ENCODE results near the gene PAF1.
A peak's percentile ranks its signal among the peaks of the same experiment; 100 is the strongest.

Gene PAF1

DNA sequence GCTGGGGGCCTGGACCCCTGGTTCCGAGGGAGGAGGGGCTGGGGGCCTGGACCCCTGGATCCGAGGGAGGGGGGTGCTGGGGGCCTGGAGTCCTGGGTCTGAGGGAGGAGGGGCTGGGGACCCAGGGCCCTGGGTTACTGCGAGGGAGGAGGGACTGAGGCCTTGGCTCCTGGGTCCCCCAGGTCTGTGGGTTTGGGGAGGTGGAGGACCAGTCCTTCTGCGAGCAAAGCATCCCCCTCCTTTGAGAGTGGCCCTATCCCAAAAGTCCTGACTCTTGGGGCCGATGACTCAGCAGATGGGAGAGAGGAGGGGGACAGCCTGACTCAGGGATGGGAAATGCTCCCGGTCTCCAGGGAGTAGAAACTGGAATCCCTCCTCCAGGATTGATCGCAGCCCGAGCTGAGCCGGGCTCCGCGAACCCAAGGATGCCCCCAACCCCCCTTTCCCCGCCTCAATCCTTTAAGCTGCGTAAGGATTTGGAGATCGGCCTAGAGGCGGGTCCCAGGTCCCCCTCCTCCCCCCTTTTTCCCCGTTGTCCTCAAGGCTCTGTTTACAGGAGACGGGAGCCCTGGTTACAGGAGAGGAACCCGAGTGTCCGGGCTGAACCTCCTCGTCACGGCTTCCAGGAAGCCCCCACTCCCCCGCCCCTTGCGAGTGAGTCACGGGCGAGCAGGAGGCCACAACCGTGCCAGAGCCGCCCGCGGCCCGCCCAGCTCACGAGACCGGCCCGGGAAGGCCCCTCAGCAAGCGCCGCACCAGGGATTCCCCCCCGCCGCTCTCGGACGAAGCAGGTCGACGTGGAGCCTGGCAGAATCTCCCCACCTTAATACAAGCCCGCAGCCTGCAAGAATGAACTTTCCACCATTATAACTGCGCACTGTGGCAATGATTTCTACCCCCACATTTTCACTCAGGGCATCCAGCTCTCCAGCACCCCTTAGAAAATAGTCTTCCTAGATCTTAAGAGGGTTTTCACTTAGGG, 12.7 kb upstream of the PAF1 start:
- Histone ChIP-seq H3K4me1 (ENCODE audit: control insufficient read depth, insufficient read depth, low read length, poor library complexity, severe bottlenecking) (peaks cover 48% of the 10 kb centered on the region), H3K36me3 (ENCODE audit: control insufficient read depth, insufficient read depth, low read length) (peaks cover 19% of the 10 kb centered on the region), H3K27ac (ENCODE audit: low read depth, low read length, severe bottlenecking) (peak overlapping the region; percentile 100), H3K4me3 (ENCODE audit: extremely low read depth, insufficient read depth, low read length, poor library complexity, severe bottlenecking) (peak overlapping the region; percentile 39), H3K9me3 (ENCODE audit: control insufficient read depth, low read length) (no peaks in the 10 kb centered on the region)
- 0 to 1% methylated on average over 21 to 39 of the region's 43 CpGs for WGBS, 2 experiments (ENCODE audit: insufficient coverage in 2 of 2)

GRCh38 chr19:39402346-39403300, 11.7 kb upstream of the PAF1 start:
- no peaks in the 10 kb centered on the region for H3K9me3 ChIP-seq (ENCODE audit: control insufficient read depth, low read length)
- H3K4me3 ChIP-seq (ENCODE audit: extremely low read depth, insufficient read depth, low read length, poor library complexity, severe bottlenecking) = peak overlapping the region; percentile 39
- H3K36me3 ChIP-seq (ENCODE audit: control insufficient read depth, insufficient read depth, low read length) = peaks cover 9% of the 10 kb centered on the region
- peaks cover 49% of the 10 kb centered on the region for H3K4me1 ChIP-seq (ENCODE audit: control insufficient read depth, insufficient read depth, low read length, poor library complexity, severe bottlenecking)
- H3K27ac ChIP-seq (ENCODE audit: low read depth, low read length, severe bottlenecking) = peak overlapping the region; percentile 100
- 6 to 13% methylated on average over 35 to 45 of the region's 59 CpGs for WGBS, 2 experiments (ENCODE audit: insufficient coverage in 2 of 2)

DNA sequence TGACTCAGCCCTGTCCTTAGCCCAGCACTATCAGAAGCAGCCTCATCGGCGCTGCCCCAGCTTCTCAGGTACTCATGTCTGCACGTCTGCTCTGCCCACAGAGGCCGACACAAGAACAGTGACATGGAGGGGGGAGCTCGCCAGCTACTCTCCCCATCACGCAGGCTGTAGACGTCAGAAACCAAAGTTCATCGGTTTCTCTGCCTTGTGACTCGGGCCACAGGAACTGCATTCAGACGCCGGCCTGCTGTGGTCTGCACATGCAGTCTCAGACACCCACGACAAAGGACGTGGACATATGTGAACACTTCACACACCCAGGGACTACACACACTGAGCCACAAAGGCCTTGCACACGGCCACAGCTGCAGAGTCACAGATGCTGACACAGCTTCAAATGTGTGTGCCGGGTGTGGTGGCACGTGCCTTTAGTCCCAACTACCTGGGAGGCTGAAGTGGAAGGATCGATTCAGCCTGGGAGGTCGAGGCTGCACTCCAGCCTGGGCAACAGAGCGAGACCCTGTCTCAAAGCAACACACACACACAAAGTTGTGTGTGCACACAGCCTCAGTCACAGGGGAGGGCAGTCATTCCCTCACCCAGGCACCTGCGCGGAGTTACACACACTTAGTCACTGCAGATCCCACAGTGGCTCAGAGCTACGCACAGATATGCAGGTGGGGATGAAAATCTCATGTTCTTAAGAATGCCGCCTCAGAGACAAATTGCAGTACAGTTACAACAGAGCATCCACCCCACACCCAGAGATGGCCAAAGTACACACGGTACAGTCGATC, 10.8 kb upstream of the PAF1 start:
- peaks cover 9% of the 10 kb centered on the region for H3K36me3 ChIP-seq (ENCODE audit: control insufficient read depth, insufficient read depth, low read length)
- H3K4me3 ChIP-seq (ENCODE audit: extremely low read depth, insufficient read depth, low read length, poor library complexity, severe bottlenecking) = peak overlapping the region; percentile 39
- H3K27ac ChIP-seq (ENCODE audit: low read depth, low read length, severe bottlenecking) = peak overlapping the region; percentile 100
- H3K9me3 ChIP-seq (ENCODE audit: control insufficient read depth, low read length) = no peaks in the 10 kb centered on the region
- WGBS, 2 experiments (ENCODE audit: insufficient coverage in 2 of 2) = 80 to 85% methylated on average over 13 to 17 of the region's 25 CpGs
- H3K4me1 ChIP-seq (ENCODE audit: control insufficient read depth, insufficient read depth, low read length, poor library complexity, severe bottlenecking) = peaks cover 49% of the 10 kb centered on the region

GRCh38 chr19:39401070-39401548, 10.2 kb upstream of the PAF1 start:
- Histone ChIP-seq H3K4me3 (ENCODE audit: extremely low read depth, insufficient read depth, low read length, poor library complexity, severe bottlenecking) (no peak overlapping the region), H3K9me3 (ENCODE audit: control insufficient read depth, low read length) (no peaks in the 10 kb centered on the region), H3K27ac (ENCODE audit: low read depth, low read length, severe bottlenecking) (peak overlapping the region; percentile 100), H3K4me1 (ENCODE audit: control insufficient read depth, insufficient read depth, low read length, poor library complexity, severe bottlenecking) (peaks cover 49% of the 10 kb centered on the region), H3K36me3 (ENCODE audit: control insufficient read depth, insufficient read depth, low read length) (peaks cover 9% of the 10 kb centered on the region)
- 90 to 97% methylated on average over 4 of the region's 4 CpGs for WGBS, 2 experiments (ENCODE audit: insufficient coverage in 2 of 2)

DNA sequence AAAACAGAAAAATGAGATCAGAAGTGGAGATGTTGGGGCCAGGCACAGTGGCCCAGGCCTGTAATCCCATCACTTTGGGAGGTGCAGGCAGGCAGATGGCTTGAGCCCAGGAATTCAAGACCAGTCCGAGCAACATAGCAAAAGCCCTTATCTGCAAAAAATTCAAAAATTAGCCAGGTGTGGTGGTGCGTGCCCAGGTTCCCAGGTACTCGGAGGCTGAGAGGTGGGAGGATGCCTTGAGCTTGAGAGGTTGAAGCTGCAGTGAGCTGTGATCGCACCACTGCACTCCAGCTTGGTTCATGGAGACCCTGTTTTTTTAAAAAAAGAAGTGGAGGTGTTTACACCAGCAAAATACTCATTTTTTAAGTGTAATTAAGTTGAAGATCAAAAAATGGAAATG, 9.2 kb upstream of the PAF1 start:
- no peak overlapping the region for H3K27ac ChIP-seq (ENCODE audit: low read depth, low read length, severe bottlenecking)
- H3K4me1 ChIP-seq (ENCODE audit: control insufficient read depth, insufficient read depth, low read length, poor library complexity, severe bottlenecking) = peaks cover 40% of the 10 kb centered on the region
- no peaks in the 10 kb centered on the region for H3K9me3 ChIP-seq (ENCODE audit: control insufficient read depth, low read length)
- H3K36me3 ChIP-seq (ENCODE audit: control insufficient read depth, insufficient read depth, low read length) = peaks cover 17% of the 10 kb centered on the region
- WGBS, 2 experiments (ENCODE audit: insufficient coverage in 2 of 2) = 95 to 97% methylated on average over 3 of the region's 4 CpGs
- no peak overlapping the region for H3K4me3 ChIP-seq (ENCODE audit: extremely low read depth, insufficient read depth, low read length, poor library complexity, severe bottlenecking)

DNA sequence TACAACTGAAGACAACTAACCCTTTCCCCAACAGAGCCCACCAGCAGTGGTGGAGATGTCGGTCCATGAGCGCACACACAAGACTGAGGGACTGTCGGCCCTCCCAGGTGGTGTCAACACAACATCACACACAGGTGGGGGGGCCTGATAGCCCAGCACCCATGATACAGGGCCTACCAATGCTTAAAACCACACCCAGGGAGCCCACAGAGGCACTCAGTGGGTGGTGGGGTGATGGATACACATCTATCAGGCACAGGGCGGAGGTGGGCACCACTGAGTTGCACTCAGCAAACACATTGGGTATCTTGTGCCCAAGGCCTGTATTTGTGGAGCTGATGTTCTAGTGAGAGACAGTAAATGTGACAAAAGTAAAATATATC, 8.8 kb upstream of the PAF1 start:
- 100% methylated on average over 1 to 2 of the region's 4 CpGs for WGBS, 2 experiments (ENCODE audit: insufficient coverage in 2 of 2)
- Histone ChIP-seq H3K36me3 (ENCODE audit: control insufficient read depth, insufficient read depth, low read length) (peaks cover 18% of the 10 kb centered on the region), H3K9me3 (ENCODE audit: control insufficient read depth, low read length) (no peaks in the 10 kb centered on the region), H3K4me1 (ENCODE audit: control insufficient read depth, insufficient read depth, low read length, poor library complexity, severe bottlenecking) (peaks cover 36% of the 10 kb centered on the region), H3K4me3 (ENCODE audit: extremely low read depth, insufficient read depth, low read length, poor library complexity, severe bottlenecking) (no peak overlapping the region), H3K27ac (ENCODE audit: low read depth, low read length, severe bottlenecking) (no peak overlapping the region)

GRCh38 chr19:39398297-39398864, 7.5 kb upstream of the PAF1 start:
- Histone ChIP-seq H3K36me3 (ENCODE audit: control insufficient read depth, insufficient read depth, low read length) (peaks cover 27% of the 10 kb centered on the region), H3K27ac (ENCODE audit: low read depth, low read length, severe bottlenecking) (peak overlapping the region; percentile 6), H3K9me3 (ENCODE audit: control insufficient read depth, low read length) (no peaks in the 10 kb centered on the region), H3K4me1 (ENCODE audit: control insufficient read depth, insufficient read depth, low read length, poor library complexity, severe bottlenecking) (peaks cover 32% of the 10 kb centered on the region), H3K4me3 (ENCODE audit: extremely low read depth, insufficient read depth, low read length, poor library complexity, severe bottlenecking) (no peak overlapping the region)
- 90 to 94% methylated on average over 11 of the region's 11 CpGs for WGBS, 2 experiments (ENCODE audit: insufficient coverage in 2 of 2)

DNA sequence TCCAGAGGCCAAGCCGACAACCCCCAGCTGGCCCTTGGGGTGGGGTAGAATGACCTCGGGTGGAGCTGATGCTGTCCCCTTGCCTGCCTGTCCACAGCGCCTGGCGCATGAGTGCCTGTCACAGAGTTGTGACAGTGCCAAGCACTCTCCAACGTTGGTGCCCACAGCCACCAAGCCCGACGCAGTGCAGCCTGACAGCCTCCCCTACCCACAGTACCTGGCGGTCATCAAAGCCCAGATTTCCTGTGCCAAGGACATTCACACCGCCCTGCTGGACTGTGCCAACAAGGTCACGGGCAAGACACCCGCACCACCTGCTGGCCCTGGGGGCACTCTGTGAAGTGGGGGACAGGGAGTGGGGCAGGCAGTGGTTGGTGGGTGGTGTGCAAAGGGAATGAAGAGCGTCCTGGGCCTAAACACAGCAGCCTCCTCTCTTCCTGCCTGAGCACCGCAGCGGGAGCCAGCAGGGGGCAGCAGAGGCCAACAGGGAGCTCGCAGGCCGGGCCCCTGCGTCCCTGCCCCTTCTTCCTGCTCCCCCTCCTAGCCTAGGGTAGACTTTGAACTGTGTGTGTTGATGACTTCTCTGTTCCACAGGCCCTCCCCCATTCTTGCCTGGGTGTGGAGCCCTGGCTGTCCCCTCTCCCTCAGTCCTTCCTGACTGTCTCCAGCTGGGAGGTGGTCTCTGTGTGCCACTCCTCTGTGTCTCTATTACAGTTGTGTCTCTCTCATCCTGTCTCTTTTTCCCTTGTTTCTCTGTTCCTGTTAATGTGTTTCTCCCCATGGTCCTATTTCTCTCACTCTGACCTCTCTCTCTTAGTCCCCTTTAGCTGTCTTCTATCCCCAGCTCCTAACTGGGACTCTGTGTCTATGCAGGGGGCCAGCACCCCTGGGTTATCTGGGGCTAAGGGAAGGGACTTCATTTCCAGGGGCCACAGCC, 6.7 kb upstream of the PAF1 start:
- no peak overlapping the region for H3K4me3 ChIP-seq (ENCODE audit: extremely low read depth, insufficient read depth, low read length, poor library complexity, severe bottlenecking)
- H3K4me1 ChIP-seq (ENCODE audit: control insufficient read depth, insufficient read depth, low read length, poor library complexity, severe bottlenecking) = peaks cover 26% of the 10 kb centered on the region
- H3K36me3 ChIP-seq (ENCODE audit: control insufficient read depth, insufficient read depth, low read length) = peaks cover 32% of the 10 kb centered on the region
- H3K27ac ChIP-seq (ENCODE audit: low read depth, low read length, severe bottlenecking) = peak overlapping the region; percentile 6
- 69 to 76% methylated on average over 7 to 10 of the region's 17 CpGs for WGBS, 2 experiments (ENCODE audit: insufficient coverage in 2 of 2)
- H3K9me3 ChIP-seq (ENCODE audit: control insufficient read depth, low read length) = no peaks in the 10 kb centered on the region

- Histone ChIP-seq H3K4me1 (ENCODE audit: control insufficient read depth, insufficient read depth, low read length, poor library complexity, severe bottlenecking) (peaks cover 15% of the 10 kb centered on the region), H3K4me3 (ENCODE audit: extremely low read depth, insufficient read depth, low read length, poor library complexity, severe bottlenecking) (peak overlapping the region; percentile 94), H3K9me3 (ENCODE audit: control insufficient read depth, low read length) (no peaks in the 10 kb centered on the region), H3K27ac (ENCODE audit: low read depth, low read length, severe bottlenecking) (peak overlapping the region; percentile 98), H3K36me3 (ENCODE audit: control insufficient read depth, insufficient read depth, low read length) (peaks cover 66% of the 10 kb centered on the region)
- 0 to 2% methylated on average over 10 of the region's 10 CpGs for WGBS, 2 experiments (ENCODE audit: insufficient coverage in 2 of 2)
Measured at GRCh38 chr19:39390451-39390750, 505 bp downstream of the PAF1 start.
